DMS53 (cell line): ENCODE data around the gene IFIH1.

ENCODE experiments used
- DNase-seq: peaks from one replicate; lab custom pipeline; 2025; lab: John Stamatoyannopoulos, UW

Gene IFIH1

GRCh38 chr2:162318328-162319180 lies at the start of gene IFIH1:
Gene IFIH1 (minus strand): TSS chr2:162318684. CDS start chr2:162318307, 377 bp downstream.
- DNase-seq, result peak; percentile 97

- no peak for DNase-seq
These were observed 46.9 kb upstream of the IFIH1 start for GRCh38 chr2:162365392-162365791.

- DNase-seq, result no peak
These were observed 26.1 kb upstream of the IFIH1 start for GRCh38 chr2:162344617-162344950.

DNA sequence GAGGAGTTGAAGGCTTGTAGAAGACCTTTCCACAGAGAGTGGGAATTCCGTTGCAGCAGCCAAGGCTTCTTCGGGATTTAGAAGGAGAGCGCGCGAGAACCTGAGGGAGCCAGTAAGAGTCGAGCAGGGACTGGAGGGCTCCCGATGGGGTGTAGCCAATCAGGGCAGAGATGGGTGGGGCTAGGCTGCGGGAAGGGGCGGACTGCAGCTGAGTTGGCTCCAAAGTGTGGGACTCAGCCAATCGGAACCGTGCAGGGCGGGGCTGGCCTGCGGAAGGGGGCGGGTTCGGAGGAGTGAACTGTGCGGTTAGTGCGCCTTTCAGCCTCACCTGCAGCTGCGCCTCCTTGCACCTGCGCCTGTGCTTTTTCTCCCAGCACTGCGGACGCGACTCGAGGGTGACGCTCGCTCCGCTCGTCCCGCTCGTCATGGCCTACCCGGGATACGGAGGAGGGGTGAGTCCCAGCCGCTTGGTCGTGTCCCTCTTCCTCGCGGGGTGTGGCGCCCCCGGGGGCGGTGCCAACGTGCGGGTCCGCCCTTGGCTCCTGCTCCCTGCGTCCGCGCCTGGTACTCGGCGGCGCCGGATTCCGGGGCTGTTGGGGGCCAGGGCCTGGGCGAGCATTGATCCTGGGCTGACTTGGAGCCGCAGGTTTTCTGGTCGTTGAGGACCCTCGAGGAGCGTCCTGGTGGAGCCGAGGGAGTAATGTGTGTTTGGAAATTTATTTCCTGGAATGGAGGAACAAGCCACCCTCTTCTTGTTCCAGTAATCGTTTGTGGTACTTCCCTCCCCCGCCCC lies 25.5 kb upstream of the IFIH1 start, which contains the start of gene GCA:
Gene GCA, plus strand, starts transcription at position 309 of the 793 bp plus-strand sequence. Its CDS starts 117 bp downstream, at position 426.
- DNase-seq, result peak; percentile 100

GRCh38 chr2:162343492-162343823 lies 25.0 kb upstream of the IFIH1 start:
- no peak for DNase-seq

DNA sequence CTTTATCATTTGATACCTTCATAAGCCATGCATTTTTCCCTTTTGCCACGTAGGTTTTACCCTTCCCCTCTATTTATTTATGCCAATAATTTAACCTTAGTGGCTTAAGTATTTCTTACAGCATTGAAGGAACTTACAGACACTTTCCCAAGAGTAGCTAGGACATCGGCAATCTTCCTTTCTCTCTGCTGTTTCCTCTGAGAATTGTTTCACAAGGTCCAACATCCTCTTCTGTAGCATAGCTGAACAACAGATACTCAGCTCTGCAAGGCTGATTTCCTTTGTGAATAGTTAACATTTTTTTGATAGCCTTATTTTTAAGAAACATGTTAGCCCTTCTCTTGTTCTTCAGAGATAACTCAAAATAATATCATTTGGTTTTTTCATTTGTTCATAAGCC lies 24.4 kb upstream of the IFIH1 start:
- no peak for DNase-seq

DNA sequence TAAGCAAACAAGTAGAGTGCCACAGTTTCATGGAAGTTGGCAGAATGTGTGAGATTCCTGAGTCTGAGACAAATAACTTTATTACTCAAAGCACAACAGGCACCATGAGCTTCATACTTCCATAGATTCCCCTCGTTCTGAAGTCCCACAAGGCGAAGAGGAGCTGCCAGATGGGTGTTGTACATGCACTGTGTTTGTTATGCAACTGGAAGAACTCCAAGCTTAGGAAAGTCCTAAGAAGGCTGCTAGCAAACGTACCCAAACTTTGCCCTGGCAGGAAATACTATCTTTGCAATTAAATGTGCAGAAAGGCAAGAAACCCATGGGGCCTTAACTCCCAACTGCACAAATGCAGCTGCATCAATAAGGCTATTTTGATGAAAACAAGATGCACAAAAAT lies 23.8 kb upstream of the IFIH1 start:
- peak; percentile 6 for DNase-seq

DNA sequence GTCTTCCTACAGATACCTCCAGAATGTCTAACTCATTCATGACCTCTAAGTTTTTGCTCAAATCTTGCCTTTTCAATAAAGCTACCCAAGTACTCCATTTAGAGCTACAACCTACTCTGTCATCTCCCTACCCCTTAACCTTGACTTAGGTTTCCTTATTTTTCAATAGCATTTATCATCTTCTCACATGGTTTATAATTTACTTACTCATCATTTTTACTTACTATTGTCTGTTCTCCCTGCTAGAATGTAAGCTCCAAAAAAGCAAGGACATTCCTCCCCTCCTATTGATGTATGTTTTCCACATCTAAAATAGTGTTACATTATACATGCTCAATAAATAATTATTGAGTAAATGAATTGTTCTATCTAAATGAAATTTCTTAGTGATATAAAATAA lies 22.3 kb upstream of the IFIH1 start:
- DNase-seq, result no peak

DNA sequence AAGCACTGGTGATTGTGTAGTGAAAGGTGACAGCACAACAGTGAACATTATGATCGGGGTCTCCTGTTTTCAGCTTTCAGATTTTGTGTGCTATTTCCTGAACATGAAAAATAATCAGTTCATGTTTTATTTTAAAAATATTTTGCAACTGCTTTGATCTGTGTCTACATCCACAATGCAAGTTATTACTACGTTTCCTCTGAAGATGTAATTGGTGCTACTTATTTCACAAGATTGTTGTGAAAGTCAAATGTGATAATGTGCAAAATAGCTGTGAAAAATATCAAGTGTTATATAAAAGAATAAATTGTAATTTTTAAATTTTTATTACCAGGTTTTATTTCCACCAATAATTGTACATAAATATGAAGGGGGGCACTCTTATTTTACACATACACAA lies 19.4 kb upstream of the IFIH1 start:
- DNase-seq, result no peak

GRCh38 chr2:162333968-162334367 lies 15.5 kb upstream of the IFIH1 start:
- peak; percentile 55 for DNase-seq

DNA sequence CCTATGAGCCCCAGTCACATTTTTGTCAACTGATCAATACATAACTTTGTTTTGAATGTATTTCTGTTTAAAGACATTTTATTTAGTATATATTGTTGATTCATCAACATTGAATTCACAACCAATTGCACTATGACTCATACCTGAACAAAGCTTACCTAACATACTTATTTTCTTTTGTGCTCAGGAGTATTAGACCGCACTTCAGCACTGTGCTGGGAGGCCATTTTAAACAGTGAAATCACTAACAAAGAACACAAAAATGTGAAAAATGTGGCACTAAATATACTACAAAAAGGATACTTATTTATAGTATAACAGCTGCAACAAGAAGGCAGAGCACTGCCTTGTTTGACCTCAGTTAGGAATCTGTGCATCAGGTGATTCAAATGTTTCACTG lies 12.4 kb upstream of the IFIH1 start:
- DNase-seq, result peak; percentile 40

- DNase-seq, result no peak
These were observed 10.1 kb upstream of the IFIH1 start for GRCh38 chr2:162328424-162329157.

DNA sequence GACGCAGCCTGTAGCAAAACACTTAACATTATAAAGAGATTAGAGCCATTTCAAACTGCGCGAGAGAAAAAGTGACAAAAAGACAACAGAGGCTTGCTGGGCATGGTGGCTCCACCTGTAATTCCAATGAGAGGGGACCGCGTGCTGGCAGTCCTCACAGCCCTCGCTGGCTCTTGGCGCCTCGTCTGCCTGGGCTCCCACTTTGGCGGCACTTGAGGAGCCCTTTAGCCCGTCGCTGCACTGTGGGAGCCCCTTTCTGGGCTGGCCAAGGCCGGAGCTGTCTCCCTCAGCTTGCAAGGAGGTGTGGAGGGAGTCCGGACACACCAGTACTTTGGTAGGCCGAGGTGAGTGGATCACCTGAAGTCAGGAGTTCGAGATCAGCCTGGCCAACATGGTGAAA lies 9.3 kb upstream of the IFIH1 start:
- no peak for DNase-seq

DNA sequence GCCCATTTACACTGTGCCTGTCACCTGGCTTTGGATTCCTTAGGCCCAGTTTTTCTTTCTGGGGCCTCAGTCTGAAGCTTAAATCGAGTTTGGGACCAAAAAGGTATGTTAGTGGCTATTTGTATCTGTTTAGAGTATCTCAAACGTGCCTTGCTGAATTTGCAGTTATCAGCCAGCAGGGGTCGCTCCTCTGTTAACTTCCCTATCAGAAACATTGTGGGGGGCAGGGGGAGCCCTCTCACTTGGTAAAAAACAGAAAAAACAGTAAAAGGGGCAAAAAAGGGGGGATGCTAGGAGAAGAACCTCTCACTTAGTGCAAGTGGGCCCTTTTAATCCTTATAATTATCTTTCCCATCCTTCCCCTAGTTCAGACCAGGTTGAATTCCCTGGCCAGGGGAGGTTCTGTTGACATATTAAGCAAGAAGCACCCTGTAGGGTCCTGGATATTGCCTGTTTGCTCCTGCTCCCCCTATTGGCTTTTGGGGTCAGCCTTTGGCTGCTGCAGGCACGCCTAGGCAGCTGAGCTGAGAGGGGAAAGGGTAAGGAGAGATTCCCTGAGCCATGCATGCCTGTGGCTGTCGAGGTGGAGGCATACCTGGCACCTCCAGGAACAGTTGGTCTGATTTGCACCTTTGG lies 8.8 kb upstream of the IFIH1 start:
- DNase-seq, result peak; percentile 40

DNA sequence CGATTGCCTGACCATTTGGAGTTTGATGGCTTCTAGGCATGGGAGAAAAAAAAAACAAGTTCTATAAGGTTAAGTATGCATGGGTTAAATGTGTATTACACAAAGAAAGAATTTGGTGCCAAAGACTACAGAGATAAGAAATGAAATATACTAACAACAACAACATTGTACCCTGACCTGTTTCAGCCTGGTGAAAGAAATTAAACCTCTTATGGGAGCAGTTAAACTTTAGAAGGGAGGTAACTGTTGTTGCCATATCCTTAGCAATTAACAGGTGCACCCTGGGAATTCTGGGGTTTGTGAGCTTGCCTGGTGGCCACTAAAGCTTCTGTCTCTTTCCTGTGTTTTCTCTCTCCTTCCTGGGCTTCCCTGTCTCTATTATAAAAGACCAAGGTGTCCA lies 6.5 kb upstream of the IFIH1 start:
- no peak for DNase-seq

GRCh38 chr2:162320864-162321517 lies 2.5 kb upstream of the IFIH1 start:
- DNase-seq, result no peak

- peak; percentile 81 for DNase-seq
These were observed 590 bp downstream of the IFIH1 start for GRCh38 chr2:162317861-162318327.

- no peak for DNase-seq
These were observed 1.3 kb downstream of the IFIH1 start for GRCh38 chr2:162317058-162317742.

DNA sequence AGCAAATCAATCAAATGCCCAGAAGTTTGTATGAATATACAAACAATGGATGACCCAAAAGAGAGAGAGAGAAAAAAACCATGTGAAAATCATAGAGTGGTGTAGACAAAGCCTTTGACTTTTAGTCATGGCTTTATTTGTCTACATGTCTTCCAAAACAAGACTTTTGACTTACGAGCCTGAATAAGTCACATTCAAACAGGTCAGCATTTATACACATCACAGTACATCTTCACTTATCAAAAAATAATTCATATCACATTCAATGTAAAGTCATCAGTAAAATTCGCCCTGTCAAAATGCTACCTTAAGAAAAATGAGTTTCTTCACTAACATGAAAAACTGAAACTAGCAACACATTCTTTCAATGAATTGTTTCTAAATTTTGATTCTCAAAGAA lies 1.9 kb downstream of the IFIH1 start:
- no peak for DNase-seq

DNA sequence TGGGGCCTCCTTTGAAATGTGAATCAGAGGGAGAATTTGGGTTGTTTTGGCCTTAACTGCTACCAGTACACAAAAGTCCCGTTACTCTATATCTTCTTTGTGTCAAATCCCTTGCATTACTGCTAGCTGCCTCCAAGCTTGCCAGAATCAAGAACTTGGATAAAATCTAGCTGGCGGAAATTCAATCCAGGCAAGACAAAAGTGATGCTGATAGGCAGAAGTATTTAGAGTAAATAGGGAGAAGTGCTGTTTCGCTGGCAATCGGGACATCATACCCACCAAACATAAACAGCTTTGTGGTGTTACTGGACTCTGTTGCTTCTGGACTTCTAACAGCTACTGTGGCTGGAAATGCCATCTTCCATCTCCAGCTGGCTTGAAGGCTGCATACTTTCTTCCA lies 2.5 kb downstream of the IFIH1 start:
- no peak for DNase-seq

- DNase-seq, result no peak
These were observed 5.6 kb downstream of the IFIH1 start for GRCh38 chr2:162312853-162313252.
